Panc1 (cell line): ENCODE data around the gene CLCN2. TPM values are rescaled to one million over a fixed set of nuclear protein-coding genes. Genes with fewer than 3 reads are reported as not detected.

ENCODE experiments used
- ATAC-seq: fragments of 200-7000 bp; cut with Tn5 transposase; 2 replicates; pipeline ENCODE4 v1.9.1; 2020; ENCODE audit warnings: mild to moderate bottlenecking, moderate library complexity
- BruUV-seq: library from RNA; stranded (reverse); fragments of 400-500 nt; replicated peaks from 2 replicates; lab custom pipeline; 2021; lab: Mats Ljungman, UMichigan
- CTCF ChIA-PET: fragments of 300-600 bp; sonication (Branson Sonifier 250); formaldehyde crosslinking; loops from one replicate; lab custom pipeline; 2022; ENCODE audit warnings: antibody characterized with exemption; lab: Charles Lee
- POLR2A ChIA-PET: fragments of 300-600 bp; sonication (Branson Sonifier 250); formaldehyde crosslinking; loops from one replicate; lab custom pipeline; 2022; ENCODE audit warnings: antibody characterized with exemption; lab: Charles Lee
- DNase-seq: peaks from one replicate; pipeline ENCODE4 v3.0.0-alpha.2; 2010; ENCODE audit warnings: low read depth, low spot score
- H3K27ac ChIP-seq: 2 replicates; pipeline ENCODE4 v1.5.1; 2011; ENCODE audit warnings: mild to moderate bottlenecking, low read length, inconsistent platforms
- H3K27me3 ChIP-seq: fragments of 200-500 bp; sonication (Bioruptor generic); 2 replicates; pipeline ENCODE4 v1.6.0; 2014; ENCODE audit warnings: low read length, inconsistent platforms; ENCODE audit not compliant: control insufficient read depth, insufficient read depth
- H3K36me3 ChIP-seq: fragments of 200-500 bp; sonication (Bioruptor generic); 2 replicates; pipeline ENCODE4 v1.5.1; 2014; ENCODE audit warnings: inconsistent platforms, mild to moderate bottlenecking, low read length, moderate library complexity; ENCODE audit not compliant: control insufficient read depth, insufficient read depth
- H3K4me1 ChIP-seq: 2 replicates; pipeline ENCODE4 v1.5.1; 2011; ENCODE audit warnings: inconsistent platforms, mild to moderate bottlenecking, low read length, moderate library complexity; ENCODE audit not compliant: control insufficient read depth, insufficient read depth
- H3K4me3 ChIP-seq, 2 experiments: 2 replicates each; pipeline ENCODE4 v1.5.1; 2011 to 2012; ENCODE audit warnings: low read depth in 2 of 2, low read length in 2 of 2, mild to moderate bottlenecking in 2 of 2, inconsistent platforms in 1 of 2, moderate library complexity in 1 of 2
- H3K9me3 ChIP-seq: fragments of 200-500 bp; sonication (Bioruptor generic); 2 replicates; pipeline ENCODE4 v1.5.1; 2014; ENCODE audit warnings: low read depth, mild to moderate bottlenecking, inconsistent platforms, low read length, moderate library complexity; ENCODE audit not compliant: control insufficient read depth, insufficient read depth
- POLR2AphosphoS5 ChIP-seq: IDR thresholded peaks from 2 replicates; pipeline ENCODE4 v1.6.1; 2012; ENCODE audit warnings: mild to moderate bottlenecking, low read depth, low read length, moderate library complexity
- SIN3A ChIP-seq: IDR thresholded peaks from 2 replicates; pipeline ENCODE4 v1.6.1; 2012; ENCODE audit warnings: low read depth, mild to moderate bottlenecking, low read length, moderate library complexity, borderline replicate concordance; ENCODE audit not compliant: insufficient read depth
- TCF7L2 ChIP-seq: IDR thresholded peaks from 2 replicates; pipeline ENCODE4 v1.6.1; 2011; ENCODE audit warnings: mild to moderate bottlenecking, low read depth, low read length, inconsistent platforms
- in situ Hi-C: cut with HindIII; loops from 2 replicates; pipeline ENCODE4 v1.10.0; 2016; ENCODE audit warnings: low sequenced_read_pairs, low pct_unique_long_range_greater_than_20kb
- intact Hi-C: fragments of 100-400 bp; cut with micrococcal nuclease; formaldehyde crosslinking; loops from one replicate; pipeline ENCODE4 v1.10.0; 2022; ENCODE audit not compliant: unreplicated experiment
- total RNA-seq: library from RNA; stranded (reverse); gene quantifications from one replicate; pipeline ENCODE4 v1.2.1, GENCODE V29; 2021; ENCODE audit not compliant: unreplicated experiment
- TF ChIP-seq, protein P1 (sequence below): fragments of 450-650 bp; IDR thresholded peaks from 2 replicates; pipeline ENCODE4 v1.5.1; 2017; ENCODE audit warnings: mild to moderate bottlenecking
- TF ChIP-seq, protein P2 (sequence below), 2 experiments: IDR thresholded peaks; 2 replicates each; pipeline ENCODE4 v1.6.1; 2011 to 2012; ENCODE audit warnings: low read depth in 2 of 2, control low read depth in 1 of 2, low read length in 1 of 2, mild to moderate bottlenecking in 1 of 2, moderate library complexity in 1 of 2; ENCODE audit not compliant: insufficient read depth in 1 of 2

CLCN2 gene
- total RNA-seq, 1 experiment from 2014 or later: 22.5 TPM

DNA sequence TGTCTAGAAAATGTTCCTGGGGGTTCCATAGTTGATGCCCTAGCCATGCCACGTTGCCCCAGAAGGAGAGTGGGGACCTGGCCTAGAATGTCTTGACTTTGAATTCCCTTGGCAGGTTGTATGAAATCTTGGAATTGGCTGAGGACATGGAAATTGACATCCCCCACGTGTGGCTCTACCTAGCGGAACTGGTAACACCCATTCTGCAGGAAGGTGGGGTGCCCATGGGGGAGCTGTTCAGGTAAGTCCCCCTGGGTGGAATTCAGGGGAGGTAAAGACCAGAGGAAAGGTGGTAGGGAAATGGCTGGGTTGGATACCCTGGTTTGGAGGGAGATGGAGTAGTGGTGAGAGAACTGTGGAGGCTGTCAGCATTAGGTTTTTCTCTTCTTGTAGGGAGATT lies 32.9 kb downstream of the CLCN2 start:
- Histone ChIP-seq H3K4me1 (peaks cover 26% of the 10 kb centered on the region), H3K27me3 (no peaks in the 10 kb centered on the region), H3K9me3 (no peaks in the 10 kb centered on the region), H3K27ac (no peak overlapping the region), H3K36me3 (peaks cover 61% of the 10 kb centered on the region), H3K4me3 (no peak overlapping the region)
- BruUV-seq: no TSS peak
- DNase-seq (no peak), ATAC-seq (no peak)
- POLR2A ChIA-PET: no interaction called here
- intact Hi-C loops (no loop called here), in situ Hi-C loops (no loop called here)
- no peak for TF ChIP-seq TCF7L2
- TF ChIP-seq, protein P1, sequence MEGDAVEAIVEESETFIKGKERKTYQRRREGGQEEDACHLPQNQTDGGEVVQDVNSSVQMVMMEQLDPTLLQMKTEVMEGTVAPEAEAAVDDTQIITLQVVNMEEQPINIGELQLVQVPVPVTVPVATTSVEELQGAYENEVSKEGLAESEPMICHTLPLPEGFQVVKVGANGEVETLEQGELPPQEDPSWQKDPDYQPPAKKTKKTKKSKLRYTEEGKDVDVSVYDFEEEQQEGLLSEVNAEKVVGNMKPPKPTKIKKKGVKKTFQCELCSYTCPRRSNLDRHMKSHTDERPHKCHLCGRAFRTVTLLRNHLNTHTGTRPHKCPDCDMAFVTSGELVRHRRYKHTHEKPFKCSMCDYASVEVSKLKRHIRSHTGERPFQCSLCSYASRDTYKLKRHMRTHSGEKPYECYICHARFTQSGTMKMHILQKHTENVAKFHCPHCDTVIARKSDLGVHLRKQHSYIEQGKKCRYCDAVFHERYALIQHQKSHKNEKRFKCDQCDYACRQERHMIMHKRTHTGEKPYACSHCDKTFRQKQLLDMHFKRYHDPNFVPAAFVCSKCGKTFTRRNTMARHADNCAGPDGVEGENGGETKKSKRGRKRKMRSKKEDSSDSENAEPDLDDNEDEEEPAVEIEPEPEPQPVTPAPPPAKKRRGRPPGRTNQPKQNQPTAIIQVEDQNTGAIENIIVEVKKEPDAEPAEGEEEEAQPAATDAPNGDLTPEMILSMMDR: no peak
- TF ChIP-seq POLR2AphosphoS5: no peak
- TF ChIP-seq, protein P2, sequence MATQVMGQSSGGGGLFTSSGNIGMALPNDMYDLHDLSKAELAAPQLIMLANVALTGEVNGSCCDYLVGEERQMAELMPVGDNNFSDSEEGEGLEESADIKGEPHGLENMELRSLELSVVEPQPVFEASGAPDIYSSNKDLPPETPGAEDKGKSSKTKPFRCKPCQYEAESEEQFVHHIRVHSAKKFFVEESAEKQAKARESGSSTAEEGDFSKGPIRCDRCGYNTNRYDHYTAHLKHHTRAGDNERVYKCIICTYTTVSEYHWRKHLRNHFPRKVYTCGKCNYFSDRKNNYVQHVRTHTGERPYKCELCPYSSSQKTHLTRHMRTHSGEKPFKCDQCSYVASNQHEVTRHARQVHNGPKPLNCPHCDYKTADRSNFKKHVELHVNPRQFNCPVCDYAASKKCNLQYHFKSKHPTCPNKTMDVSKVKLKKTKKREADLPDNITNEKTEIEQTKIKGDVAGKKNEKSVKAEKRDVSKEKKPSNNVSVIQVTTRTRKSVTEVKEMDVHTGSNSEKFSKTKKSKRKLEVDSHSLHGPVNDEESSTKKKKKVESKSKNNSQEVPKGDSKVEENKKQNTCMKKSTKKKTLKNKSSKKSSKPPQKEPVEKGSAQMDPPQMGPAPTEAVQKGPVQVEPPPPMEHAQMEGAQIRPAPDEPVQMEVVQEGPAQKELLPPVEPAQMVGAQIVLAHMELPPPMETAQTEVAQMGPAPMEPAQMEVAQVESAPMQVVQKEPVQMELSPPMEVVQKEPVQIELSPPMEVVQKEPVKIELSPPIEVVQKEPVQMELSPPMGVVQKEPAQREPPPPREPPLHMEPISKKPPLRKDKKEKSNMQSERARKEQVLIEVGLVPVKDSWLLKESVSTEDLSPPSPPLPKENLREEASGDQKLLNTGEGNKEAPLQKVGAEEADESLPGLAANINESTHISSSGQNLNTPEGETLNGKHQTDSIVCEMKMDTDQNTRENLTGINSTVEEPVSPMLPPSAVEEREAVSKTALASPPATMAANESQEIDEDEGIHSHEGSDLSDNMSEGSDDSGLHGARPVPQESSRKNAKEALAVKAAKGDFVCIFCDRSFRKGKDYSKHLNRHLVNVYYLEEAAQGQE (IDR thresholded peaks at IDR 0.05; ENCODE audit: insufficient read depth in 1 of 2, low read depth in 2 of 2, low read length in 1 of 2): no peak
- no peak for TF ChIP-seq SIN3A
- CTCF ChIA-PET: no interaction called here

DNA sequence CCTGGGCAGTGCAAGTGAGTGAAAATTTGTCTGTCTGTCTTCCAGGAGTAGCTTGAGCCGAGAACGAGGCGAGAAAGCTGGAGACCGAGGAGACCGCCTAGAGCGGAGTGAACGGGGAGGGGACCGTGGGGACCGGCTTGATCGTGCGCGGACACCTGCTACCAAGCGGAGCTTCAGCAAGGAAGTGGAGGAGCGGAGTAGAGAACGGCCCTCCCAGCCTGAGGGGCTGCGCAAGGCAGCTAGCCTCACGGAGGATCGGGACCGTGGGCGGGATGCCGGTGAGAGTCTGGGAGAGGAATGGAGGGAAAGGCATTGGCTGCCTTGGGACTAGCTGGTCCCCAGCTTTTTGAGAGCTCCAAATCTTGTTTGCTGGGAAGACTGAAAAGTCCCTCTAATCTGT lies 34.2 kb downstream of the CLCN2 start:
- ChIA-PET POLR2A (interaction anchor here (0.7 kb wide), 1 partner anchor 12 kb away, joined by 3 read pairs; no protein-coding TSS in a partner anchor), CTCF (no interaction called here)
- Histone ChIP-seq H3K4me1 (peaks cover 13% of the 10 kb centered on the region), H3K4me3 (no peak overlapping the region), H3K27ac (no peak overlapping the region), H3K36me3 (peaks cover 72% of the 10 kb centered on the region), H3K27me3 (no peaks in the 10 kb centered on the region), H3K9me3 (no peaks in the 10 kb centered on the region)
- intact Hi-C loops (no loop called here), in situ Hi-C loops (no loop called here)
- TF ChIP-seq SIN3A (no peak), POLR2AphosphoS5 (no peak; the same call in 1 of the 2 replicates), TCF7L2 (no peak)
- TF ChIP-seq, protein P2 (IDR thresholded peaks at IDR 0.05; ENCODE audit: insufficient read depth in 1 of 2, low read depth in 2 of 2, low read length in 1 of 2): no peak
- TF ChIP-seq, protein P1: no peak
- ATAC-seq (no peak), DNase-seq (no peak)
- BruUV-seq: TSS peak; percentile 4
